ENCODE results near the gene TNS1. TPM values are rescaled to one million over a fixed set of nuclear protein-coding genes. Genes with fewer than 3 reads are reported as not detected.

The TNS1 gene
- total and polyA plus RNA-seq, 10 of the 15 experiments (the other 5 are each of a cell fraction or from before 2014, with no cell fraction given): 0.05 to 0.44 TPM; not detected in 8

DNA sequence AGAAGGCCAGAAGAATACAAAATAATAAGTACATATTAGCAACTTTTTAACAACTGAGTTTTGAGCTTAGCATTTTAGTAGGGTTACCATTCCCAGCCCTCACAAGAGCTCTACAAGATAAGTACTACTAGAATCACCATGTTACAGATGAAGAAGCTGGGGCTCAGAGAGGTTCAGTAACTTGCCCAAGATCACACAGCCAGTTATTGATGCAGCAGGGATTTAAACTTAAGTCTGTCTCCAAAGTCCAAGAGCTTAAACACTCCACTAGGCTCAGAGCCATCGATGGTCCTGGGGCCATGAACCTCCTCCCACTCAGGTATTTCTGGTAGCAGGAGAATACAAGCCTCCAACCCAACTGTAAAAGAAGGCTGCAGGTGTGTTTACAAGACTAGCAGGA lies 30.8 kb downstream of the TNS1 start:
- in situ Hi-C loops (cut with MboI): no loop called here
- no peak overlapping the region for H3K27ac ChIP-seq (ENCODE audit: control insufficient read depth, insufficient read depth)
- SMC1A ChIA-PET (ENCODE audit: uncharacterized antibody, unreplicated experiment): no interaction called here
- TF ChIP-seq EGR1 (IDR thresholded peaks at IDR 0.05; ENCODE audit: borderline replicate concordance in 1 of 2, low read depth in 2 of 2, low read length in 2 of 2) (no peak), TCF3 (IDR thresholded peaks at IDR 0.05; ENCODE audit: borderline replicate concordance, insufficient read depth, low read depth, low read length) (no peak), ZNF622 (IDR thresholded peaks at IDR 0.05) (no peak), ATF7 (IDR thresholded peaks at IDR 0.05; ENCODE audit: low read depth) (no peak), PAX8 (IDR thresholded peaks at IDR 0.05) (no peak), GATAD2B (conservative IDR thresholded peaks at IDR 0.05; ENCODE audit: low read depth) (no peak), NFYB (IDR thresholded peaks at IDR 0.05; ENCODE audit: insufficient read depth, low read depth, low read length) (no peak), SREBF2 (IDR thresholded peaks at IDR 0.05; ENCODE audit: low read length) (no peak), RB1 (IDR thresholded peaks at IDR 0.05; ENCODE audit: borderline replicate concordance) (no peak), SMAD1 (IDR thresholded peaks at IDR 0.05; ENCODE audit: low read depth, partially characterized antibody) (no peak), CHD1 (IDR thresholded peaks at IDR 0.05; ENCODE audit: low read depth, low read length) (no peak)
- TF ChIP-seq, protein P1, sequence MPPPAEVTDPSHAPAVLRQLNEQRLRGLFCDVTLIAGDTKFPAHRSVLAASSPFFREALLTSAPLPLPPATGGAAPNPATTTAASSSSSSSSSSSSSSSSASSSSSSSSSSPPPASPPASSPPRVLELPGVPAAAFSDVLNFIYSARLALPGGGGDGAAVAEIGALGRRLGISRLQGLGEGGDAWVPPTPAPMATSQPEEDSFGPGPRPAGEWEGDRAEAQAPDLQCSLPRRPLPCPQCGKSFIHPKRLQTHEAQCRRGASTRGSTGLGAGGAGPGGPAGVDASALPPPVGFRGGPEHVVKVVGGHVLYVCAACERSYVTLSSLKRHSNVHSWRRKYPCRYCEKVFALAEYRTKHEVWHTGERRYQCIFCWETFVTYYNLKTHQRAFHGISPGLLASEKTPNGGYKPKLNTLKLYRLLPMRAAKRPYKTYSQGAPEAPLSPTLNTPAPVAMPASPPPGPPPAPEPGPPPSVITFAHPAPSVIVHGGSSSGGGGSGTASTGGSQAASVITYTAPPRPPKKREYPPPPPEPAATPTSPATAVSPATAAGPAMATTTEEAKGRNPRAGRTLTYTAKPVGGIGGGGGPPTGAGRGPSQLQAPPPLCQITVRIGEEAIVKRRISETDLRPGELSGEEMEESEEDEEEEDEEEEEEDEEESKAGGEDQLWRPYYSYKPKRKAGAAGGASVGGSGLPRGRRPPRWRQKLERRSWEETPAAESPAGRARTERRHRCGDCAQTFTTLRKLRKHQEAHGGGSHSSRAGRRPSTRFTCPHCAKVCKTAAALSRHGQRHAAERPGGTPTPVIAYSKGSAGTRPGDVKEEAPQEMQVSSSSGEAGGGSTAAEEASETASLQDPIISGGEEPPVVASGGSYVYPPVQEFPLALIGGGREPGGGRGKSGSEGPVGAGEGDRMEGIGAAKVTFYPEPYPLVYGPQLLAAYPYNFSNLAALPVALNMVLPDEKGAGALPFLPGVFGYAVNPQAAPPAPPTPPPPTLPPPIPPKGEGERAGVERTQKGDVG (CRISPR knock-in tag; IDR thresholded peaks at IDR 0.05): no peak
- TF ChIP-seq, protein P2, sequence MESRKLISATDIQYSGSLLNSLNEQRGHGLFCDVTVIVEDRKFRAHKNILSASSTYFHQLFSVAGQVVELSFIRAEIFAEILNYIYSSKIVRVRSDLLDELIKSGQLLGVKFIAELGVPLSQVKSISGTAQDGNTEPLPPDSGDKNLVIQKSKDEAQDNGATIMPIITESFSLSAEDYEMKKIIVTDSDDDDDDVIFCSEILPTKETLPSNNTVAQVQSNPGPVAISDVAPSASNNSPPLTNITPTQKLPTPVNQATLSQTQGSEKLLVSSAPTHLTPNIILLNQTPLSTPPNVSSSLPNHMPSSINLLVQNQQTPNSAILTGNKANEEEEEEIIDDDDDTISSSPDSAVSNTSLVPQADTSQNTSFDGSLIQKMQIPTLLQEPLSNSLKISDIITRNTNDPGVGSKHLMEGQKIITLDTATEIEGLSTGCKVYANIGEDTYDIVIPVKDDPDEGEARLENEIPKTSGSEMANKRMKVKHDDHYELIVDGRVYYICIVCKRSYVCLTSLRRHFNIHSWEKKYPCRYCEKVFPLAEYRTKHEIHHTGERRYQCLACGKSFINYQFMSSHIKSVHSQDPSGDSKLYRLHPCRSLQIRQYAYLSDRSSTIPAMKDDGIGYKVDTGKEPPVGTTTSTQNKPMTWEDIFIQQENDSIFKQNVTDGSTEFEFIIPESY (IDR thresholded peaks at IDR 0.05): no peak
- TF ChIP-seq, protein P3, sequence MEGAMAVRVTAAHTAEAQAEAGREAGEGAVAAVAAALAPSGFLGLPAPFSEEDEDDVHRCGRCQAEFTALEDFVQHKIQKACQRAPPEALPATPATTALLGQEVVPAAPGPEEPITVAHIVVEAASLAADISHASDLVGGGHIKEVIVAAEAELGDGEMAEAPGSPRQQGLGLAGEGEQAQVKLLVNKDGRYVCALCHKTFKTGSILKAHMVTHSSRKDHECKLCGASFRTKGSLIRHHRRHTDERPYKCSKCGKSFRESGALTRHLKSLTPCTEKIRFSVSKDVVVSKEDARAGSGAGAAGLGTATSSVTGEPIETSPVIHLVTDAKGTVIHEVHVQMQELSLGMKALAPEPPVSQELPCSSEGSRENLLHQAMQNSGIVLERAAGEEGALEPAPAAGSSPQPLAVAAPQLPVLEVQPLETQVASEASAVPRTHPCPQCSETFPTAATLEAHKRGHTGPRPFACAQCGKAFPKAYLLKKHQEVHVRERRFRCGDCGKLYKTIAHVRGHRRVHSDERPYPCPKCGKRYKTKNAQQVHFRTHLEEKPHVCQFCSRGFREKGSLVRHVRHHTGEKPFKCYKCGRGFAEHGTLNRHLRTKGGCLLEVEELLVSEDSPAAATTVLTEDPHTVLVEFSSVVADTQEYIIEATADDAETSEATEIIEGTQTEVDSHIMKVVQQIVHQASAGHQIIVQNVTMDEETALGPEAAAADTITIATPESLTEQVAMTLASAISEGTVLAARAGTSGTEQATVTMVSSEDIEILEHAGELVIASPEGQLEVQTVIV (IDR thresholded peaks at IDR 0.05; ENCODE audit: borderline replicate concordance, partially characterized antibody): no peak
- TF ChIP-seq, protein P4, sequence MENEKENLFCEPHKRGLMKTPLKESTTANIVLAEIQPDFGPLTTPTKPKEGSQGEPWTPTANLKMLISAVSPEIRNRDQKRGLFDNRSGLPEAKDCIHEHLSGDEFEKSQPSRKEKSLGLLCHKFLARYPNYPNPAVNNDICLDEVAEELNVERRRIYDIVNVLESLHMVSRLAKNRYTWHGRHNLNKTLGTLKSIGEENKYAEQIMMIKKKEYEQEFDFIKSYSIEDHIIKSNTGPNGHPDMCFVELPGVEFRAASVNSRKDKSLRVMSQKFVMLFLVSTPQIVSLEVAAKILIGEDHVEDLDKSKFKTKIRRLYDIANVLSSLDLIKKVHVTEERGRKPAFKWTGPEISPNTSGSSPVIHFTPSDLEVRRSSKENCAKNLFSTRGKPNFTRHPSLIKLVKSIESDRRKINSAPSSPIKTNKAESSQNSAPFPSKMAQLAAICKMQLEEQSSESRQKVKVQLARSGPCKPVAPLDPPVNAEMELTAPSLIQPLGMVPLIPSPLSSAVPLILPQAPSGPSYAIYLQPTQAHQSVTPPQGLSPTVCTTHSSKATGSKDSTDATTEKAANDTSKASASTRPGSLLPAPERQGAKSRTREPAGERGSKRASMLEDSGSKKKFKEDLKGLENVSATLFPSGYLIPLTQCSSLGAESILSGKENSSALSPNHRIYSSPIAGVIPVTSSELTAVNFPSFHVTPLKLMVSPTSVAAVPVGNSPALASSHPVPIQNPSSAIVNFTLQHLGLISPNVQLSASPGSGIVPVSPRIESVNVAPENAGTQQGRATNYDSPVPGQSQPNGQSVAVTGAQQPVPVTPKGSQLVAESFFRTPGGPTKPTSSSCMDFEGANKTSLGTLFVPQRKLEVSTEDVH (IDR thresholded peaks at IDR 0.05; ENCODE audit: low read depth, partially characterized antibody): no peak

More for the DNA sequence above, 30.8 kb downstream of the TNS1 start:
- POLR2A ChIA-PET: no interaction called here
- FAIRE-seq (no peak), ATAC-seq (no peak), DNase-seq (ENCODE audit: low read depth, low spot score) (no peak)
- CTCF ChIA-PET: interaction anchor here (1.3 kb wide), 1 partner anchor 17 kb away, joined by 3 read pairs; no protein-coding TSS in a partner anchor
- BruUV-seq (replicated peaks): no TSS peak
- 0% methylated on average over 1 of the region's 1 CpG for WGBS (ENCODE audit: insufficient coverage, insufficient replicate concordance, low lambda C conversion rate, missing lambda C conversion rate)
- RAD21 ChIA-PET (ENCODE audit: unreplicated experiment): no interaction called here
- H2AFZ ChIP-seq (ENCODE audit: control insufficient read depth, low read depth, low read length): no peak overlapping the region
- no peaks in the 10 kb centered on the region for H3K36me3 ChIP-seq (ENCODE audit: control insufficient read depth in 2 of 2, insufficient read depth in 2 of 2, low read length in 1 of 2)
- no peaks in the 10 kb centered on the region for H3K9me3 ChIP-seq (replicated peaks; ENCODE audit: control insufficient read depth, insufficient read depth, low read length)
- no peaks in the 10 kb centered on the region for H3K4me1 ChIP-seq (ENCODE audit: control insufficient read depth, insufficient read depth, low read length)
- H3K9ac ChIP-seq (ENCODE audit: control insufficient read depth, insufficient read depth, low read length): no peak overlapping the region
- intact Hi-C loops (cut with micrococcal nuclease; ENCODE audit: unreplicated experiment): no loop called here
- no peaks in the 10 kb centered on the region; a peak in 2 of 4 replicates for H3K27me3 ChIP-seq (replicated peaks in 1 of 2; ENCODE audit: control insufficient read depth in 2 of 2, insufficient read depth in 2 of 2, low read length in 1 of 2)
- no peak overlapping the region for H3K4me2 ChIP-seq (ENCODE audit: control insufficient read depth, insufficient read depth)
- H3K79me2 ChIP-seq (ENCODE audit: control insufficient read depth, insufficient read depth, low read length): no peaks in the 10 kb centered on the region
- no peak overlapping the region for H3K4me3 ChIP-seq
- H4K20me1 ChIP-seq (ENCODE audit: control insufficient read depth, insufficient read depth): no peaks in the 10 kb centered on the region
